Stimulated activated naive B cell treated with anti-CD40 and anti-IgM and Interleukin-4, amounts not matched to agents 10 μg/mL and 1 μg/mL and 100 μg/mL, for 72 hours (primary cell): ENCODE results near the gene TTF2.

ENCODE experiments used
- ATAC-seq, 2 donors: fragments of 150-1000 bp; cut with Tn5 transposase; replicated peaks; 2 replicates each; pipeline ENCODE4 v1.10.0; 2021; ENCODE audit warnings: moderate library complexity in 1 of 2
- DNase-seq: peaks from one replicate; pipeline ENCODE4 v3.0.0; 2021
- H3K27ac Mint-ChIP-seq: one replicate; pipeline ENCODE4 v1.8.0; 2022; ENCODE audit warnings: mild to moderate bottlenecking, mixed read lengths
- H3K27me3 Mint-ChIP-seq, 2 donors: one replicate each; pipeline ENCODE4 v1.8.0; 2022; ENCODE audit warnings: mixed read lengths in 2 of 2
- H3K36me3 Mint-ChIP-seq, 2 donors: one replicate each; pipeline ENCODE4 v1.8.0; 2022; ENCODE audit warnings: mixed read lengths in 2 of 2, mild to moderate bottlenecking in 1 of 2
- H3K4me1 Mint-ChIP-seq, 2 donors: one replicate each; pipeline ENCODE4 v1.8.0; 2022; ENCODE audit warnings: mixed read lengths in 2 of 2, mild to moderate bottlenecking in 1 of 2
- H3K4me3 Mint-ChIP-seq, 2 donors: one replicate each; pipeline ENCODE4 v1.8.0; 2022; ENCODE audit warnings: mild to moderate bottlenecking in 2 of 2, mixed read lengths in 2 of 2, moderate library complexity in 1 of 2
- H3K9me3 Mint-ChIP-seq, 2 donors: one replicate each; pipeline ENCODE4 v1.8.0; 2022; ENCODE audit warnings: mixed read lengths in 2 of 2, mild to moderate bottlenecking in 1 of 2

TTF2 gene

DNA sequence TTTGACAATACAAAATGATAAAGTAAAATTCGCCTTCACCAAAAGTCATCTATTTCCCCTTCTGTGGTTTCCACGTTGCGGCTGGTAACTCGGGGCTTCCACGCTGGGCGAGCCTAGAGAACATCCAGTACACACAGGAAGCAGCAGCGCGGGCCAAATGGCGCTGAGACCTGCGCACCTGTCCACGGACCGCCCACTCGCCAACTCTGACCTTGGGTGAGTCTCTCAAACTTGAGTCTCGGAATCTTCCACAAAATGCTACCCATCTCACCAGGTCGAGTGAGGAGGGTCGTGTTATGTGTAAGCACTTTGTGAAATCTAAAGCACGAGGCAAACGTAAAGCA is 820 bp upstream of the TTF2 start:
- DNase-seq (peak; percentile 55), ATAC-seq (peak; percentile 42)
- Mint-ChIP-seq H3K27me3 (no peaks in the 10 kb centered on the region), H3K4me3 (no peak overlapping the region), H3K9me3 (no peaks in the 10 kb centered on the region), H3K27ac (no peak overlapping the region), H3K4me1 (peaks cover 8 to 16% of the 10 kb centered on the region in 2 donors), H3K36me3 (peaks cover 6 to 7% of the 10 kb centered on the region in 2 donors)

DNA sequence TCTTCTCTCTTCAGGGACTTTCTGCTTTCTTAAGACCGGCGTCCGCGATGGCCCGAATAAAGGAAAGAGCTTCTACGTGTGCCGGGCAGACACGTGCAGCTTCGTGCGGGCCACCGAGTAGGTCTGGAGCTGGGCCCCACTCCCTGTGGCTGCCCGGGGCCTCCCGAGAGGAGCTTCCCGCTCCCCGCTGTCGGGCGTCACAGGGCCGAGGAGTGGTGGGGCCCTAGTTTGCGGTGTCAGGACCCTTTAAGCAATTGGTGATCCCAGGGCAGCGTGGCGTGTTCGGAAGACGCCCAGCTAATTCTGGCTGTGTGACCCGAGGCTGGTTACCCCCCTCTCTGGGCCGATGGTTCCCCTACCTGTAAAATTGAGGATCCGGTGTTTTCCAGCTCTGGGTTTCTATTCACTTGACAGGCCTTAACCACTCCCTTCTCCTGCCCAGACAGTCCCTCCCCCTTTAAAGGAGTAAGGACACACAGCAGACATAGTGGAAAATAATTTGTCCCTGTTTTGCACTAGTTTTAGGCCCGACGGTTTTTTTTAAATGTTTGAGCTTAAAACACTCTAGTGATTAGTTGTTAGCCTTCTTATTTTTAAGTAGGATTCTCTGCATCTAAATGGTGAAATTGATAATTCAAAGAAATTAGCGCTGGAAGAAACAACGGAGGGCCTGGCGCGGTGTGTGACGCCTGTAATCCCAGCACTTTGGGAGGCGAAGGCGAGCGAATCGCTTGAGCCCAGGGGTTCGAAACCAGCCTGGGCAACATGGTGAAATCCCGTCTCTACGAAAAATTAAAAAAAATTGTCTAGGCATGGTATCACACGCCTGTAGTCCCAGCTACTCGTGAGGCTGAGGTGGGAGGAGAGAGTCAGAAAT is 553 bp downstream of the TTF2 start:
- Mint-ChIP-seq H3K4me3 (no peak overlapping the region), H3K4me1 (peaks cover 8 to 16% of the 10 kb centered on the region in 2 donors), H3K27ac (no peak overlapping the region), H3K27me3 (no peaks in the 10 kb centered on the region), H3K9me3 (no peaks in the 10 kb centered on the region), H3K36me3 (peaks cover 7 to 8% of the 10 kb centered on the region in 2 donors)
- peak; percentile 42 for DNase-seq
- ATAC-seq = peak; percentile 8 to 29

DNA sequence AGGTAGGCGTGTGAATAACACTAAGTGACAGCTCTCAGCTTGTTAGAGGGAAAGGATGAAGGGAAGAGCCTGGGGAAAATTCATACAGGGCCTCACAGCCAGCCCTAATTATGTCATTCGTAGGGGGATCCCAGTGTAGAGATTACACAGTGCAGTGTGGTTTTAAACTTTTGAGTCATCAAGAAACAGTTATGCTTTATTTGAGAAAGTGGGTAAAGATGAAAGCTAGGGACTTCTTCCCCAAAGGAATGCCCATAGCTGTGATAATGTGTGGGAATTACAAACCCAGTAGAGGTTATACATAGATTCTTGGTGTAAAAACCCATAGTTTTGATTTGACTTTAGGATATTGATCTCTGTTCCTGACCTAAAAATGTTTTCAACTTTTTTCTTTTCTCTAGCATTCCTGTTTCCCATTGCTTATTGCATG is 1.9 kb downstream of the TTF2 start:
- Mint-ChIP-seq H3K27me3 (no peaks in the 10 kb centered on the region), H3K9me3 (no peaks in the 10 kb centered on the region), H3K4me3 (peak overlapping the region; percentile 2 to 20), H3K36me3 (peaks cover 12 to 16% of the 10 kb centered on the region in 2 donors), H3K4me1 (peaks cover 8 to 16% of the 10 kb centered on the region in 2 donors), H3K27ac (no peak overlapping the region)
- ATAC-seq (peak in 1 of 2 donors; percentile 14), DNase-seq (no peak)

DNA sequence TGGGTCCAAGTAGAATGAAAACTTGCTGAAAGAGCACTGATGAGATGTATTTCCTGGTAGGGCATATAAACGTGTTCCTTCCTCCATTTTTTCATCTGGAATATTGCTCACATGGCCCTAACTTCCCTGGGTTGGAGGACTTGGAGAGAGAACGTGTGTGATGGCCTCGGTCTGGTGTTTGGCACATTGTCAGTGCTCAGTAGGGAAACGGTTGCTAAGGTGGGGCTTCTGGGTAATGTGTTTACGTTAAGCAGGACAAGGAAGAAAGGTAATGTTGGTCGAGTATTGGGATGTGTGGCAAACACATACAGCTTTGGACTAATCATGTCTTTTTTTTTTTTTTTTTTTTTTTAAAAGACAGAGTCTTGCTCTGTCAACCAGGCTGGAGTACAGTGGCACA is 6.2 kb downstream of the TTF2 start:
- H3K9me3 Mint-ChIP-seq = no peaks in the 10 kb centered on the region
- ATAC-seq = no peak
- no peak overlapping the region for H3K4me3 Mint-ChIP-seq
- H3K36me3 Mint-ChIP-seq = peaks cover 13 to 28% of the 10 kb centered on the region in 2 donors
- DNase-seq = no peak
- peaks cover 7 to 8% of the 10 kb centered on the region in 2 donors for H3K4me1 Mint-ChIP-seq
- H3K27me3 Mint-ChIP-seq = no peaks in the 10 kb centered on the region
- no peak overlapping the region for H3K27ac Mint-ChIP-seq

DNA sequence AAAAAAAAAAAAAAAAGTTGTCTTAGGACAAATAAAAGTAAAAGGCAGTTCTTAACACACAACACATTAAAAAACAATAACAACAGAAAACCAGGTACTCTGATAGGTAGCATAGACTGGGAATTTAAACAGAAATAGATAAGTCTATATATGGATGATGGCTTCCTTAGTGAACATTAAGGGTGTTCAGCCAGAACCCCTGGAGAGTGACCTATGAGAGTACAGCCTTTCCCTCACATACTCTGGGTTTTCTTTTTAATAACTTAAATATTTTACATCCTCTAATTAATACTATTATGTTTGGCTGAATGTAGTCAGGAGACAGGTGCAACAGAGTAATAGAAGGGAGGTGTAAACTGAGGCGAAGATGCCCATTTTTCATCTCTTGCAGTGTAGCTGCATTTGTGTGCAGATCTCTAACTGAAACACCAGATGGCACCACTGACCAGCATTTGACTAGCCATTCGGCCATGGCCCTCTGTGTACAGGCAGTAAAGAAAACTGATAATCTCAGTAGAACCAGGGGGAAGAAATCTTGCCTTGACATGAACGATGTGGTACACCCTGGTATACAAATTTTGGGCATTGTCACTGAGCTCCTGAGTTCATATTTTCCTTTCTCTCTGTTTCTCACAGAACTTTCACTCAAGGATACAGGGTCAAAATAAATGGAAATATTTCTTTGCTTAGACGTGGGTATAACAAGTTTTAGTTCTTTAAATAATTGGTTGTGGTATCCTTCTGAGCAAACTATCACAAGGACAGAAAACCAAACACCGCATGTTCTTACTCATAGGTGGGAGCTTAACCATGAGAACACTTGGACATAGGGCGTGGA is 7.6 kb downstream of the TTF2 start:
- Mint-ChIP-seq H3K27ac (no peak overlapping the region), H3K27me3 (no peaks in the 10 kb centered on the region), H3K9me3 (no peaks in the 10 kb centered on the region), H3K4me1 (peaks cover 2 to 7% of the 10 kb centered on the region in 2 donors), H3K4me3 (no peak overlapping the region), H3K36me3 (peaks cover 13 to 32% of the 10 kb centered on the region in 2 donors)
- ATAC-seq (peak; percentile 82 to 90), DNase-seq (no peak)

DNA sequence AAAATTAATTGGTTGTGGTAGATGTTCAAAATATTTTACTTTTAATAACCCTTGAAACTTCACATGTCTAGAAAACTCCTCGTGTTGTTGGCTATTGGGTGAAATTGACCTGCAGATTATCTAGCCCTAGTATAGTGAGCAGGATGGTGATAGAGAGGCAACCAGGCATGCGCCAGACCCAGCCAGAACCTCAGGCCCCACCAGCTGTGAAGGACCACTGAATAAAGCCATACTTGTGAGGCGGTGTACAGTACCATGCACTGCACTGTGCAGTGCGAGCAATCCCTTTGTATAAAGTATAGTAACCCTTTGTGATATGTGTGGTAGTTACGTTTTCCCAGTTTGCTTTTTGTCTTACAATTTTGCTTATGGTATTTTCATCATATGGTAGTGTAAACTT is 8.5 kb downstream of the TTF2 start:
- Mint-ChIP-seq H3K27ac (no peak overlapping the region), H3K9me3 (no peaks in the 10 kb centered on the region), H3K27me3 (no peaks in the 10 kb centered on the region), H3K4me3 (no peak overlapping the region), H3K36me3 (peaks cover 13 to 36% of the 10 kb centered on the region in 2 donors), H3K4me1 (peaks cover 2 to 7% of the 10 kb centered on the region in 2 donors)
- ATAC-seq = no peak
- DNase-seq = no peak

DNA sequence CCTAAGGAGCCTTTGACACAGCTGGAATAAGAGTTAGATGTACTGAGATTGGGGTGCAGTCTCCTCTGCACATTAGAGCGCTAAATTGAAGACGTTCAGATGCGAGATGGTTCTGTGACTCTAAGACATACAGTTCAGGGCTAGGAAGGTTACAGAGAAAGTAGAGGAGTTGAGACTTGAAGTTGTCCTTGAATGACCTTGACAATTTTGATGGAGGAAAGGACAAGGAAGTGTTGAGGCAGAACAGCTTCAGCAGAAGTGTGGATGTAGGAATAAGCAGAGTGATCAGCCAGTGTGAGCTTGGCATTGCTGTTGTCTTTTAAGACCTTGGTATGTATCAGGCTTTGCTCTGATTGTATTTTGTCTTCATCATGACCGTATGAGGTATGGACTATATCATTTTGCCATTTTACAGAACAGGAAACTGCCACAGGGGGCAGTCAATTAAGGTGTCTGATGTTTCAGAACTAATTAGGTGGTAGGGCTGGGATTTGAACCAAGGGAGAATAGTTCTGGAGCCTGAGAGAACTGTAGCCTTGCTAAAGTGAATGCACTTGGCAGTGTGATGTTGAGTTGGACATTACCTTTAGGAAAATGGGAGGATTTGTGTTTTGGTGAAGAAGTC is 9.2 kb downstream of the TTF2 start:
- Mint-ChIP-seq H3K27me3 (no peaks in the 10 kb centered on the region), H3K4me3 (no peak overlapping the region), H3K9me3 (no peaks in the 10 kb centered on the region), H3K4me1 (peaks cover 2 to 7% of the 10 kb centered on the region in 2 donors), H3K27ac (no peak overlapping the region), H3K36me3 (peaks cover 10 to 35% of the 10 kb centered on the region in 2 donors)
- DNase-seq (no peak), ATAC-seq (no peak)

DNA sequence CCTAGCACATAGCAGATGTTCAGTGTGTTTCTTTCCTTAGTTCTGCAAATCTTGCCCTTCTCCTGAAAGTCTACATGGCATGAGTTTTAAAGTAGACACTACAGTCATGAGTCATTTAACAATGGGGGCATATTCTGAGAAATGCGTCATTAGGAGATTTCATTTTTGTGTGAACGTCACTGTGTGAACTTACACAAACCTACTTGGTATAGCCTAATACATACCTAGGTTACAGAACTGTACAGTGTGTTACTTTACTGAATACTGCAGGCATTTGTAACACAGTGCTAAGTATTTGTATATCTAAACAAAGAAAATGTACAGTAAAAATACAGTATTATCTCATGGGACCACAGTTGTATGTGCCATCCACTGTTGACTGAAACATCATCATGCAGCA is 10.0 kb downstream of the TTF2 start:
- H3K4me3 Mint-ChIP-seq = no peak overlapping the region
- H3K36me3 Mint-ChIP-seq = peaks cover 15 to 42% of the 10 kb centered on the region in 2 donors
- peaks cover 2 to 7% of the 10 kb centered on the region in 2 donors for H3K4me1 Mint-ChIP-seq
- H3K9me3 Mint-ChIP-seq = no peaks in the 10 kb centered on the region
- no peak for DNase-seq
- H3K27ac Mint-ChIP-seq = no peak overlapping the region
- H3K27me3 Mint-ChIP-seq = no peaks in the 10 kb centered on the region
- no peak for ATAC-seq

DNA sequence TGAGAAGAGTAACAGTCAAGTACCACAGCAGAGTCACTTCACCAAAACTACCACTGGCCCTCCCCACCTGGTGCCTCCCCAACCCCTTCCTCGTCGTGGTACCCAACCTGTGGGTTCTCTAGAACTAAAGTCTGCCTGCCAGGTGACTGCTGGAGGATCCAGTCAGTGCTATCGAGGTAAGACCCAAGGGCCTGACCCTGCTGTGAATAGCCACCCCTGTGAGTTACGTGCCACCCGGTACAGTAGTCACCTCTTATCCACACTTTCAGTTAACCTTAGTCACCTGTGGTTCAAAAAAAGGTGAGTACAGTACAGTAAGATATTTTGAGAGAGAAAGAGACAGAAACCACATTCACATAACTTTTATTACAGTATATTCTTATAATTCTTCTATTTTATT is 16.5 kb downstream of the TTF2 start:
- no peaks in the 10 kb centered on the region for H3K27me3 Mint-ChIP-seq
- H3K9me3 Mint-ChIP-seq = no peaks in the 10 kb centered on the region
- no peak for DNase-seq
- peaks cover 39 to 72% of the 10 kb centered on the region in 2 donors for H3K36me3 Mint-ChIP-seq
- H3K4me3 Mint-ChIP-seq = no peak overlapping the region
- no peak for ATAC-seq
- H3K4me1 Mint-ChIP-seq = peaks cover 0 to 2% of the 10 kb centered on the region in 2 donors
- no peak overlapping the region for H3K27ac Mint-ChIP-seq

DNA sequence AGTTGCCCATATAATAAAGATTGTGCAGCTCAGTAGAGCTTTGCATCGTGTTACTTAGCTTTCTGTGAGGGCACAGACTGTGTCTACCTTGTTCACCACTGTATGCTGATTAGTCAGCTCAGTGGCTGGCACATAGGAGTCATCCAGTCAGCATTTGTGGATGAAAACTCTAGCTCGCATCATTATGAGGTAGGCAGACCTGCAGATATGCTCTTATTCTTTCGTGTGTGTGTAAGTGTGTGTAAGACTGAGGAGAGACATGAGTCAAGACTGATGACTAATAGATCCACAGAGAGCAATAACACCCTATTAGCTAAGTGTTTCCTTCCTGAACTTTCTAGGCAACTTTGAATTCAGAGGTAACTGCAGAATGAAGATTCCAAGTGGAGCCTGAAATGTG is 17.1 kb downstream of the TTF2 start:
- H3K9me3 Mint-ChIP-seq = no peaks in the 10 kb centered on the region
- H3K4me1 Mint-ChIP-seq = peaks cover 0 to 2% of the 10 kb centered on the region in 2 donors
- peaks cover 41 to 72% of the 10 kb centered on the region in 2 donors for H3K36me3 Mint-ChIP-seq
- ATAC-seq = peak in 1 of 2 donors; percentile 46
- H3K27ac Mint-ChIP-seq = no peak overlapping the region
- DNase-seq = no peak
- no peak overlapping the region for H3K4me3 Mint-ChIP-seq
- no peaks in the 10 kb centered on the region for H3K27me3 Mint-ChIP-seq

DNA sequence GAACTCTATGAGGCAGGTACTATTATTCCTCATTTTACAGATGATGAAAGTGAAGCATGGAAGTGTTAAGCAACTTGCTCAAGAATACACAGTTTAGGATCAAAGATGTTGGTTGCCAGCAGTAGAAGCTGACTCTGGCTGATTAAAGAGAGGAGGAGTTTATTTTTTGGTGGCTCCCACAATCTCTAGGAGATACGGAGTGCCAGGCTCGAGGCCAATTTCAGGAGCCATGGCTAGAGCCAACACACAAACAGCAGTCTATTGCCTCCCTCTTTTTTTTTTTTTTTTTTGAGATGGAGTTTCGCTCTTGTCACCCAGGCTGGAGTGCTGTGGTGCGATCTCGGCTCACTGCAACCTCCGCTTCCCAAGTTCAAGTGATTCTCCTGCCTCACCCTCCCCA is 19.6 kb downstream of the TTF2 start:
- Mint-ChIP-seq H3K27ac (no peak overlapping the region), H3K4me1 (peaks cover 0 to 4% of the 10 kb centered on the region in 2 donors), H3K9me3 (no peaks in the 10 kb centered on the region), H3K4me3 (no peak overlapping the region), H3K27me3 (no peaks in the 10 kb centered on the region), H3K36me3 (peaks cover 48 to 74% of the 10 kb centered on the region in 2 donors)
- no peak for DNase-seq
- no peak for ATAC-seq

DNA sequence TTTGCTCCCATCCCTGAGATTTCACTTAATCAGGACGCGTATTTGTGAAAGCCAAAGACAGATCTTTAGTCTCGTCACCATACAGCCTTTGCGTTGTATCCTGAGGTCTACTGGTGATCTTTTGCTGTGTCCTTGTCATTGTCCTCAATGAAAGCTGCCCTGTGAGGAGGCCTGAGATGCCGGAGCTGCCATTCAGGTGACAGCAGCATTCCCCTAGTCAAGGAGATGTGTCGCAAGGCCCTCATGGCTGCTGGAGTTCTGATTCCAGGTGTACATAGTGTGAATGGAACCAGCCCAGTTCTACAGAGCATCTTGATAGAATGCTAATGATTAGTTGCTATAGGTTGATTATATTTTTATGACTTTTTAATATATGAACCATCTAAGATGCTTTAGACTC is 24.1 kb downstream of the TTF2 start:
- Mint-ChIP-seq H3K9me3 (no peaks in the 10 kb centered on the region), H3K27ac (no peak overlapping the region), H3K36me3 (peaks cover 32 to 53% of the 10 kb centered on the region in 2 donors), H3K4me1 (peaks cover 0 to 2% of the 10 kb centered on the region in 2 donors), H3K27me3 (no peaks in the 10 kb centered on the region), H3K4me3 (no peak overlapping the region)
- DNase-seq (no peak), ATAC-seq (no peak)

DNA sequence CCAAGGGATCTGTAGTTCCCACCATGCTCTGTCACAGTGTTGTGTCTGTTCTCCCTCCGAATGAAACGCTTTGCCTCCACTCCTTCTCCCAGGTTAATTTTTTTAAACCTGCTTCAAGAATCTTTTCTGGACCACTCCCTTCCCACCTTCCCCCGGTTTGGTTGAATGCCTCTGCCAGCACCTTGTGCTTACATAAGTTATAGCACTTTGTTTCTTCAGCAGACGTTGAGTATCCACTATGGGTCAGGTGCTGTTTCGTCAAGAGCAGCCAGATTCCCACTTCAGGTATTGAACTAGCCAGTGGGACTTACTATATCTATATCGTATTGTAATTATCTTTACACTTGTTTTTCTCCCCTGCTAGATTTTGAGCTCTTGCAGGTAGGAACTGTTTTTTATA is 27.6 kb downstream of the TTF2 start:
- no peaks in the 10 kb centered on the region for H3K9me3 Mint-ChIP-seq
- DNase-seq = no peak
- peaks cover 38 to 60% of the 10 kb centered on the region in 2 donors for H3K36me3 Mint-ChIP-seq
- H3K27me3 Mint-ChIP-seq = no peaks in the 10 kb centered on the region
- no peak overlapping the region for H3K27ac Mint-ChIP-seq
- no peak for ATAC-seq
- no peak overlapping the region for H3K4me3 Mint-ChIP-seq
- peaks cover 0 to 2% of the 10 kb centered on the region in 2 donors for H3K4me1 Mint-ChIP-seq

DNA sequence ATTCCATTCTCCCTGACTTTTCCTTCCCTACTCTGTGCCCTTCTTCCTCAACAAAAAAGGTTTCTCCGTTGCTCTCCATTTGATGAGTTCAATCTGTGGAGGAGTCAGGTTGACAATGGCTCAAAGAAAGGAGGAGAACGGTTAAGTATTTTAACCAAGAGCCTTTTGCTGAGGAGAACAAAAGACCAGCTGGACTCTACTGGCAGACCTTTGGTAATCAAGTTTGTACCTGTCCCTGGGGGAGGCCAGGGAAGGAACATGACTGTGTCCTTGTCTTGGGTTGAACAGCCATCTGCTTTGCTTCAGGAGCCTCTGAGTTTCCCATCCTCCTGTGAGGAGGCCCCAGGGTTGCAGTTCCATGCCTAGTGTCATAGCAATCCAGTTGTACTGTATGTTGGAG is 29.9 kb downstream of the TTF2 start:
- H3K36me3 Mint-ChIP-seq = peaks cover 39 to 60% of the 10 kb centered on the region in 2 donors
- H3K4me3 Mint-ChIP-seq = no peak overlapping the region
- no peak overlapping the region for H3K27ac Mint-ChIP-seq
- H3K4me1 Mint-ChIP-seq = peaks cover 0 to 1% of the 10 kb centered on the region in 2 donors
- no peaks in the 10 kb centered on the region for H3K27me3 Mint-ChIP-seq
- ATAC-seq = no peak
- H3K9me3 Mint-ChIP-seq = no peaks in the 10 kb centered on the region
- DNase-seq = no peak
